ENCODE measurements around the gene CAPN2. TPM values are rescaled to one million over a fixed set of nuclear protein-coding genes. Genes with fewer than 3 reads are reported as not detected.

CAPN2 gene
- total RNA-seq, 1 donor from 2014 or later, result 184 TPM

- H3K4me1 Mint-ChIP-seq (ENCODE audit: unreplicated experiment), result peaks cover 39% of the 10 kb centered on the region
- peaks cover 64% of the 10 kb centered on the region for H3K36me3 Mint-ChIP-seq (ENCODE audit: low read depth, unreplicated experiment)
- no peaks in the 10 kb centered on the region for H3K9me3 Mint-ChIP-seq (ENCODE audit: unreplicated experiment)
- peaks cover 14% of the 10 kb centered on the region for H3K27me3 Mint-ChIP-seq (ENCODE audit: unreplicated experiment)
- peak overlapping the region; percentile 25 for H3K4me3 Mint-ChIP-seq (ENCODE audit: unreplicated experiment)
- H3K27ac Mint-ChIP-seq (ENCODE audit: unreplicated experiment), result peak overlapping the region; percentile 87
- TF ChIP-seq CTCF (IDR thresholded peaks at IDR 0.05; ENCODE audit: unreplicated experiment), result no peak
- no peak for DNase-seq (ENCODE audit: low spot score)
Measured at GRCh38 chr1:223725578-223725977, 13.2 kb downstream of the CAPN2 start.

- Mint-ChIP-seq H3K4me3 (ENCODE audit: unreplicated experiment) (peak overlapping the region; percentile 69), H3K9me3 (ENCODE audit: unreplicated experiment) (no peaks in the 10 kb centered on the region), H3K36me3 (ENCODE audit: low read depth, unreplicated experiment) (peaks cover 67% of the 10 kb centered on the region), H3K4me1 (ENCODE audit: unreplicated experiment) (peaks cover 48% of the 10 kb centered on the region), H3K27ac (ENCODE audit: unreplicated experiment) (peak overlapping the region; percentile 87), H3K27me3 (ENCODE audit: unreplicated experiment) (peaks cover 14% of the 10 kb centered on the region)
- no peak for TF ChIP-seq CTCF (IDR thresholded peaks at IDR 0.05; ENCODE audit: unreplicated experiment)
- DNase-seq (ENCODE audit: low spot score), result no peak
Measured at GRCh38 chr1:223726380-223727001, 14.2 kb downstream of the CAPN2 start.

GRCh38 chr1:223727541-223727940 lies 15.2 kb downstream of the CAPN2 start:
- no peak overlapping the region for H3K27ac Mint-ChIP-seq (ENCODE audit: unreplicated experiment)
- H3K36me3 Mint-ChIP-seq (ENCODE audit: low read depth, unreplicated experiment), result peaks cover 68% of the 10 kb centered on the region
- DNase-seq (ENCODE audit: low spot score), result no peak
- no peaks in the 10 kb centered on the region for H3K9me3 Mint-ChIP-seq (ENCODE audit: unreplicated experiment)
- no peak for TF ChIP-seq CTCF (IDR thresholded peaks at IDR 0.05; ENCODE audit: unreplicated experiment)
- no peak overlapping the region for H3K4me3 Mint-ChIP-seq (ENCODE audit: unreplicated experiment)
- H3K4me1 Mint-ChIP-seq (ENCODE audit: unreplicated experiment), result peaks cover 54% of the 10 kb centered on the region
- peaks cover 14% of the 10 kb centered on the region for H3K27me3 Mint-ChIP-seq (ENCODE audit: unreplicated experiment)

GRCh38 chr1:223729906-223730305 lies 17.6 kb downstream of the CAPN2 start:
- Mint-ChIP-seq H3K4me1 (ENCODE audit: unreplicated experiment) (peaks cover 58% of the 10 kb centered on the region), H3K27me3 (ENCODE audit: unreplicated experiment) (peaks cover 14% of the 10 kb centered on the region), H3K4me3 (ENCODE audit: unreplicated experiment) (no peak overlapping the region), H3K36me3 (ENCODE audit: low read depth, unreplicated experiment) (peaks cover 66% of the 10 kb centered on the region), H3K9me3 (ENCODE audit: unreplicated experiment) (no peaks in the 10 kb centered on the region), H3K27ac (ENCODE audit: unreplicated experiment) (no peak overlapping the region)
- DNase-seq (ENCODE audit: low spot score), result no peak
- TF ChIP-seq CTCF (IDR thresholded peaks at IDR 0.05; ENCODE audit: unreplicated experiment), result no peak

- H3K4me3 Mint-ChIP-seq (ENCODE audit: unreplicated experiment), result no peak overlapping the region
- DNase-seq (ENCODE audit: low spot score), result no peak
- H3K9me3 Mint-ChIP-seq (ENCODE audit: unreplicated experiment), result no peaks in the 10 kb centered on the region
- TF ChIP-seq CTCF (IDR thresholded peaks at IDR 0.05; ENCODE audit: unreplicated experiment), result no peak
- H3K36me3 Mint-ChIP-seq (ENCODE audit: low read depth, unreplicated experiment), result peaks cover 62% of the 10 kb centered on the region
- peak overlapping the region; percentile 27 for H3K27ac Mint-ChIP-seq (ENCODE audit: unreplicated experiment)
- peaks cover 10% of the 10 kb centered on the region for H3K27me3 Mint-ChIP-seq (ENCODE audit: unreplicated experiment)
- H3K4me1 Mint-ChIP-seq (ENCODE audit: unreplicated experiment), result peaks cover 53% of the 10 kb centered on the region
Measured at GRCh38 chr1:223730479-223731132, 18.3 kb downstream of the CAPN2 start.
